HepG2 (cell line): ENCODE measurements around the gene LMOD3. TPM values are rescaled to one million over a fixed set of nuclear protein-coding genes. Genes with fewer than 3 reads are reported as not detected.

Source experiments
- ASH2L ChIP-seq: fragments of 300-600, 200-600 bp; sonication (generic); IDR thresholded peaks from 2 replicates; pipeline ENCODE4 v1.7.0; 2017; ENCODE audit warnings: low read depth, mild to moderate bottlenecking, moderate library complexity, mixed read lengths, low read length; ENCODE audit not compliant: insufficient read length
- HMG20B ChIP-seq: conservative IDR thresholded peaks from 2 replicates; pipeline ENCODE4 v1.6.1; 2016; ENCODE audit warnings: missing genetic modification reagents, missing compliant biosample characterization
- POLR2A ChIP-seq, 2 experiments: IDR thresholded peaks; 2 replicates each; pipeline ENCODE4 v1.6.1; 2011; ENCODE audit warnings: low read depth in 2 of 2, low read length in 2 of 2, mild to moderate bottlenecking in 1 of 2, moderate library complexity in 1 of 2; ENCODE audit not compliant: insufficient read depth in 1 of 2
- POLR2AphosphoS5 ChIP-seq: IDR thresholded peaks from 2 replicates; pipeline ENCODE4 v1.6.1; 2012; ENCODE audit warnings: low read depth, low read length
- RBFOX2 ChIP-seq: fragments of 200-400 bp; formaldehyde crosslinking; IDR thresholded peaks from 2 replicates; pipeline ENCODE4 v1.6.1; 2017; ENCODE audit warnings: low read depth, mild to moderate bottlenecking, low read length
- SIN3B ChIP-seq: fragments of 150-350 bp; IDR thresholded peaks from 2 replicates; pipeline ENCODE4 v1.6.1; 2014; ENCODE audit warnings: low read length
- SSRP1 ChIP-seq: IDR thresholded peaks from 2 replicates; pipeline ENCODE4 v1.6.1; 2016; ENCODE audit warnings: control low read depth
- ZNF12 ChIP-seq: sonication (generic); formaldehyde crosslinking; IDR thresholded peaks from 2 replicates; pipeline ENCODE4 v1.5.0; 2020; ENCODE audit warnings: missing genetic modification reagents
- ZNF230 ChIP-seq: sonication (generic); formaldehyde crosslinking; IDR thresholded peaks from 2 replicates; pipeline ENCODE4 v1.4.0; 2020; ENCODE audit warnings: mild to moderate bottlenecking, missing genetic modification reagents
- polyA plus RNA-seq, 8 experiments: library from polyadenylated mRNA; depleted of rRNA in 3 of 8; stranded (reverse) in 7 of 8; unstranded in 1 of 8; fragments of >200 nt; fragmentation: Illumina TruSeq in 4 of 8; extraction: Trizol in 4 of 8; gene quantifications; 2 replicates each; pipeline versions ENCODE4 v1.2.1 to v1.2.3, GENCODE V29; 2011 to 2016; ENCODE audit warnings: low read depth in 4 of 8, missing spikeins in 1 of 8, mixed read lengths in 1 of 8; ENCODE audit not compliant: insufficient read depth in 1 of 8
- total RNA-seq, 5 experiments: library from RNA; depleted of rRNA; stranded (reverse); fragments of >200 nt; fragmentation: Illumina TruSeq; extraction: Trizol; gene quantifications; 2 replicates each; pipeline ENCODE4 v1.2.3, GENCODE V29; 2016; ENCODE audit warnings: low read depth in 1 of 5
- TF ChIP-seq, protein P1 (sequence below): sonication (generic); formaldehyde crosslinking; IDR thresholded peaks from 2 replicates; pipeline ENCODE4 v1.9.0; 2022; ENCODE audit warnings: missing genetic modification reagents, mild to moderate bottlenecking, borderline replicate concordance
- TF ChIP-seq, protein P2 (sequence below), 2 experiments: sonication (generic) in 1 of 2; formaldehyde crosslinking in 1 of 2; IDR thresholded peaks; 2 replicates each; pipeline versions ENCODE4 v1.4.0 to v1.6.1; 2016 to 2020; ENCODE audit warnings: borderline replicate concordance in 1 of 2, low read depth in 1 of 2, mild to moderate bottlenecking in 1 of 2, missing genetic modification reagents in 1 of 2
- TF ChIP-seq, protein P3 (sequence below): sonication (generic); formaldehyde crosslinking; IDR thresholded peaks from 2 replicates; pipeline ENCODE4 v1.4.0; 2020; ENCODE audit warnings: mild to moderate bottlenecking, missing genetic modification reagents
- TF ChIP-seq, protein P4 (sequence below): IDR thresholded peaks from 2 replicates; pipeline ENCODE4 v1.6.1; 2016; ENCODE audit warnings: missing compliant biosample characterization, missing genetic modification reagents, borderline replicate concordance
- TF ChIP-seq, protein P5 (sequence below): sonication (generic); IDR thresholded peaks from 2 replicates; pipeline ENCODE4 v1.6.1; 2016; ENCODE audit warnings: low read depth, borderline replicate concordance

LMOD3 gene
- total and polyA plus RNA-seq, 2 of the 13 experiments (the other 11 are each of a cell fraction or from before 2014, with no cell fraction given) = not detected

DNA sequence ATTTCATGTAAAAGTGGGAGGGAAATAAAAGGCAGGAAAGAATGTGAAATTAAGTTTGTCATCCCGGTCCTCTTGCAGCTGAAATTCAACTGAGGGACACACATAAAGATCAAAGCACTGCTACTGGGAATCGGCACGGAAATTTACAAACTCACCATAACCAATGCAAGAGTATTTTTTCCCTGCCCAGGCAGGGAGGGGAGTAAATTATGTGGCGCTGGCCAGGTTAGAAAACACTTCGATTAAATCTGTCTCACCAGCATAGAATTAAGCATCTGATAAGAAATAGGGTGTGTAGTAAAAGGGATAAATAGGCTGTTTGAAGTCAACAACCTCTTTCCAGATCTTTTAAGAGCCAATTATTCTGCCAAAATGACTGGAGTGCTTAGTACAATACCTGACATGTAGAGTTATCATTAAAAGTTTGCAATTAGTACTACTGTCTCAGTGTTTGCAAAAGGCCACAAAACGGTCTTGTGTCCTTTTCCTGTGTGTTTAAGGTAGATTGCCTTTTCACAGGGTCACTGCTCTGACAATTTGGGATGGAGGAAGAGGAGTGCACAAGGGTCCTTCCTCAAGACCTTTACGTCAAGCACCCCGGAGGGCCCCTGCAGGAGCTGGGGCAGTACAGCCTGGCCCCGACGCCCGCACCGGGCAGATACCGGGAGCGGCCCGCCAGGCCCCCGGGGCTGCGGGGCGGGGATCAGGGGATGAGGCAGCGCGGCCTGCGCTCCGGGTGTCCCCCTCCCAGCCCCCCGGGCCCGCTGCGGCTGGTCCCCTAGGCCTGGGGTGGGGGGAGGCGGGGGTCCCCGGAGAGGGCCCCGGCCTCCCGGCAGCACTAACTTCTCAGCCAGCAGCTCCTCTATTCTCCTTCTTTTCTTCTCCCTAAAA is 42.9 kb downstream of the LMOD3 start (continued):
- TF ChIP-seq, protein P1, sequence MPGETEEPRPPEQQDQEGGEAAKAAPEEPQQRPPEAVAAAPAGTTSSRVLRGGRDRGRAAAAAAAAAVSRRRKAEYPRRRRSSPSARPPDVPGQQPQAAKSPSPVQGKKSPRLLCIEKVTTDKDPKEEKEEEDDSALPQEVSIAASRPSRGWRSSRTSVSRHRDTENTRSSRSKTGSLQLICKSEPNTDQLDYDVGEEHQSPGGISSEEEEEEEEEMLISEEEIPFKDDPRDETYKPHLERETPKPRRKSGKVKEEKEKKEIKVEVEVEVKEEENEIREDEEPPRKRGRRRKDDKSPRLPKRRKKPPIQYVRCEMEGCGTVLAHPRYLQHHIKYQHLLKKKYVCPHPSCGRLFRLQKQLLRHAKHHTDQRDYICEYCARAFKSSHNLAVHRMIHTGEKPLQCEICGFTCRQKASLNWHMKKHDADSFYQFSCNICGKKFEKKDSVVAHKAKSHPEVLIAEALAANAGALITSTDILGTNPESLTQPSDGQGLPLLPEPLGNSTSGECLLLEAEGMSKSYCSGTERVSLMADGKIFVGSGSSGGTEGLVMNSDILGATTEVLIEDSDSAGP (CRISPR knock-in tag) = peak; percentile 46; the same call in 1 of the 2 replicates
- TF ChIP-seq POLR2A (IDR thresholded peaks at IDR 0.05; ENCODE audit: insufficient read depth in 1 of 2, low read depth in 2 of 2, low read length in 2 of 2) (peak in 1 of 2 experiments; percentile 41; a peak in 1 of 4 replicates), ZNF12 (CRISPR knock-in tag) (no peak), HMG20B (CRISPR knock-in tag) (no peak), SIN3B (0 out of 2 replicates have a peak, but pooled peaks have one; percentile 21), ZNF230 (CRISPR knock-in tag) (0 out of 2 replicates have a peak, but pooled peaks have one; percentile 49), SSRP1 (0 out of 2 replicates have a peak, but pooled peaks have one; percentile 11), ASH2L (peak; percentile 59), RBFOX2 (peak; percentile 63), POLR2AphosphoS5 (peak; percentile 23; the same call in 1 of the 2 replicates)
- TF ChIP-seq, protein P2, sequence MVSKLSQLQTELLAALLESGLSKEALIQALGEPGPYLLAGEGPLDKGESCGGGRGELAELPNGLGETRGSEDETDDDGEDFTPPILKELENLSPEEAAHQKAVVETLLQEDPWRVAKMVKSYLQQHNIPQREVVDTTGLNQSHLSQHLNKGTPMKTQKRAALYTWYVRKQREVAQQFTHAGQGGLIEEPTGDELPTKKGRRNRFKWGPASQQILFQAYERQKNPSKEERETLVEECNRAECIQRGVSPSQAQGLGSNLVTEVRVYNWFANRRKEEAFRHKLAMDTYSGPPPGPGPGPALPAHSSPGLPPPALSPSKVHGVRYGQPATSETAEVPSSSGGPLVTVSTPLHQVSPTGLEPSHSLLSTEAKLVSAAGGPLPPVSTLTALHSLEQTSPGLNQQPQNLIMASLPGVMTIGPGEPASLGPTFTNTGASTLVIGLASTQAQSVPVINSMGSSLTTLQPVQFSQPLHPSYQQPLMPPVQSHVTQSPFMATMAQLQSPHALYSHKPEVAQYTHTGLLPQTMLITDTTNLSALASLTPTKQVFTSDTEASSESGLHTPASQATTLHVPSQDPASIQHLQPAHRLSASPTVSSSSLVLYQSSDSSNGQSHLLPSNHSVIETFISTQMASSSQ (IDR thresholded peaks at IDR 0.05; ENCODE audit: low read depth) = no peak
- TF ChIP-seq, protein P2 (CRISPR knock-in tag; IDR thresholded peaks at IDR 0.05; ENCODE audit: borderline replicate concordance) = peak; percentile 42; the same call in 1 of the 2 replicates
- TF ChIP-seq, protein P3, sequence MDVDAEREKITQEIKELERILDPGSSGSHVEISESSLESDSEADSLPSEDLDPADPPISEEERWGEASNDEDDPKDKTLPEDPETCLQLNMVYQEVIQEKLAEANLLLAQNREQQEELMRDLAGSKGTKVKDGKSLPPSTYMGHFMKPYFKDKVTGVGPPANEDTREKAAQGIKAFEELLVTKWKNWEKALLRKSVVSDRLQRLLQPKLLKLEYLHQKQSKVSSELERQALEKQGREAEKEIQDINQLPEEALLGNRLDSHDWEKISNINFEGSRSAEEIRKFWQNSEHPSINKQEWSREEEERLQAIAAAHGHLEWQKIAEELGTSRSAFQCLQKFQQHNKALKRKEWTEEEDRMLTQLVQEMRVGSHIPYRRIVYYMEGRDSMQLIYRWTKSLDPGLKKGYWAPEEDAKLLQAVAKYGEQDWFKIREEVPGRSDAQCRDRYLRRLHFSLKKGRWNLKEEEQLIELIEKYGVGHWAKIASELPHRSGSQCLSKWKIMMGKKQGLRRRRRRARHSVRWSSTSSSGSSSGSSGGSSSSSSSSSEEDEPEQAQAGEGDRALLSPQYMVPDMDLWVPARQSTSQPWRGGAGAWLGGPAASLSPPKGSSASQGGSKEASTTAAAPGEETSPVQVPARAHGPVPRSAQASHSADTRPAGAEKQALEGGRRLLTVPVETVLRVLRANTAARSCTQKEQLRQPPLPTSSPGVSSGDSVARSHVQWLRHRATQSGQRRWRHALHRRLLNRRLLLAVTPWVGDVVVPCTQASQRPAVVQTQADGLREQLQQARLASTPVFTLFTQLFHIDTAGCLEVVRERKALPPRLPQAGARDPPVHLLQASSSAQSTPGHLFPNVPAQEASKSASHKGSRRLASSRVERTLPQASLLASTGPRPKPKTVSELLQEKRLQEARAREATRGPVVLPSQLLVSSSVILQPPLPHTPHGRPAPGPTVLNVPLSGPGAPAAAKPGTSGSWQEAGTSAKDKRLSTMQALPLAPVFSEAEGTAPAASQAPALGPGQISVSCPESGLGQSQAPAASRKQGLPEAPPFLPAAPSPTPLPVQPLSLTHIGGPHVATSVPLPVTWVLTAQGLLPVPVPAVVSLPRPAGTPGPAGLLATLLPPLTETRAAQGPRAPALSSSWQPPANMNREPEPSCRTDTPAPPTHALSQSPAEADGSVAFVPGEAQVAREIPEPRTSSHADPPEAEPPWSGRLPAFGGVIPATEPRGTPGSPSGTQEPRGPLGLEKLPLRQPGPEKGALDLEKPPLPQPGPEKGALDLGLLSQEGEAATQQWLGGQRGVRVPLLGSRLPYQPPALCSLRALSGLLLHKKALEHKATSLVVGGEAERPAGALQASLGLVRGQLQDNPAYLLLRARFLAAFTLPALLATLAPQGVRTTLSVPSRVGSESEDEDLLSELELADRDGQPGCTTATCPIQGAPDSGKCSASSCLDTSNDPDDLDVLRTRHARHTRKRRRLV (CRISPR knock-in tag) = peak; percentile 83; the same call in 1 of the 2 replicates
- TF ChIP-seq, protein P4, sequence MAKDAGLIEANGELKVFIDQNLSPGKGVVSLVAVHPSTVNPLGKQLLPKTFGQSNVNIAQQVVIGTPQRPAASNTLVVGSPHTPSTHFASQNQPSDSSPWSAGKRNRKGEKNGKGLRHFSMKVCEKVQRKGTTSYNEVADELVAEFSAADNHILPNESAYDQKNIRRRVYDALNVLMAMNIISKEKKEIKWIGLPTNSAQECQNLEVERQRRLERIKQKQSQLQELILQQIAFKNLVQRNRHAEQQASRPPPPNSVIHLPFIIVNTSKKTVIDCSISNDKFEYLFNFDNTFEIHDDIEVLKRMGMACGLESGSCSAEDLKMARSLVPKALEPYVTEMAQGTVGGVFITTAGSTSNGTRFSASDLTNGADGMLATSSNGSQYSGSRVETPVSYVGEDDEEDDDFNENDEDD (CRISPR knock-in tag) = no peak
- TF ChIP-seq, protein P5, sequence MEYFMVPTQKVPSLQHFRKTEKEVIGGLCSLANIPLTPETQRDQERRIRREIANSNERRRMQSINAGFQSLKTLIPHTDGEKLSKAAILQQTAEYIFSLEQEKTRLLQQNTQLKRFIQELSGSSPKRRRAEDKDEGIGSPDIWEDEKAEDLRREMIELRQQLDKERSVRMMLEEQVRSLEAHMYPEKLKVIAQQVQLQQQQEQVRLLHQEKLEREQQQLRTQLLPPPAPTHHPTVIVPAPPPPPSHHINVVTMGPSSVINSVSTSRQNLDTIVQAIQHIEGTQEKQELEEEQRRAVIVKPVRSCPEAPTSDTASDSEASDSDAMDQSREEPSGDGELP = no peak
